BE2C (cell line): Measurements from ENCODE around the gene SMAD2.

Experiments used
- DNase-seq: peaks from one replicate; pipeline ENCODE4 v3.0.0-alpha.2; 2020
- H3K27me3 ChIP-seq: fragments of 250-450 bp; sonication (Bioruptor Pico); 2 replicates; pipeline ENCODE4 v1.5.1; 2020; ENCODE audit warnings: mild to moderate bottlenecking
- H3K36me3 ChIP-seq: fragments of 250-450 bp; sonication (Bioruptor Pico); 2 replicates; pipeline ENCODE4 v1.5.1; 2020; ENCODE audit warnings: mild to moderate bottlenecking
- H3K4me1 ChIP-seq: fragments of 250-450 bp; sonication (Bioruptor Pico); 2 replicates; pipeline ENCODE4 v1.5.1; 2020
- H3K4me3 ChIP-seq: 2 replicates; pipeline ENCODE4 v1.5.1; 2011; ENCODE audit warnings: low read depth, low read length
- H3K9me3 ChIP-seq: fragments of 250-450 bp; sonication (Bioruptor Pico); 2 replicates; pipeline ENCODE4 v1.5.1; 2020
- CTCF ChIP-seq: IDR thresholded peaks from 2 replicates; pipeline ENCODE4 v1.5.1; 2012; ENCODE audit warnings: mild to moderate bottlenecking, low read depth, low read length

SMAD2 gene

GRCh38 chr18:47883771-47884413, 46.6 kb downstream of the SMAD2 start:
- Histone ChIP-seq H3K36me3 (no peaks in the 10 kb centered on the region), H3K4me3 (no peak overlapping the region), H3K4me1 (no peaks in the 10 kb centered on the region), H3K27me3 (no peaks in the 10 kb centered on the region), H3K9me3 (no peaks in the 10 kb centered on the region)
- no peak for TF ChIP-seq CTCF
- DNase-seq: no peak

GRCh38 chr18:47882641-47883040, 47.8 kb downstream of the SMAD2 start:
- no peak for TF ChIP-seq CTCF
- no peaks in the 10 kb centered on the region for H3K9me3 ChIP-seq
- H3K4me1 ChIP-seq: no peaks in the 10 kb centered on the region
- H3K36me3 ChIP-seq: no peaks in the 10 kb centered on the region
- H3K27me3 ChIP-seq: no peaks in the 10 kb centered on the region
- no peak for DNase-seq
- no peak overlapping the region for H3K4me3 ChIP-seq

GRCh38 chr18:47881752-47882455, 48.6 kb downstream of the SMAD2 start:
- TF ChIP-seq CTCF: no peak
- Histone ChIP-seq H3K36me3 (no peaks in the 10 kb centered on the region), H3K4me1 (no peaks in the 10 kb centered on the region), H3K9me3 (no peaks in the 10 kb centered on the region), H3K27me3 (no peaks in the 10 kb centered on the region), H3K4me3 (no peak overlapping the region)
- no peak for DNase-seq

- H3K27me3 ChIP-seq: no peaks in the 10 kb centered on the region
- no peak for TF ChIP-seq CTCF
- DNase-seq: no peak
- H3K9me3 ChIP-seq: no peaks in the 10 kb centered on the region
- H3K4me1 ChIP-seq: no peaks in the 10 kb centered on the region
- H3K36me3 ChIP-seq: no peaks in the 10 kb centered on the region
- no peak overlapping the region for H3K4me3 ChIP-seq
Measured at GRCh38 chr18:47881042-47881441, 49.4 kb downstream of the SMAD2 start.

- no peaks in the 10 kb centered on the region for H3K27me3 ChIP-seq
- H3K9me3 ChIP-seq: no peaks in the 10 kb centered on the region
- no peak for DNase-seq
- H3K4me1 ChIP-seq: no peaks in the 10 kb centered on the region
- no peak for TF ChIP-seq CTCF
- no peak overlapping the region for H3K4me3 ChIP-seq
- no peaks in the 10 kb centered on the region for H3K36me3 ChIP-seq
Measured at GRCh38 chr18:47877892-47878291, 52.6 kb downstream of the SMAD2 start.

- TF ChIP-seq CTCF: no peak
- Histone ChIP-seq H3K4me1 (no peaks in the 10 kb centered on the region), H3K9me3 (no peaks in the 10 kb centered on the region), H3K27me3 (no peaks in the 10 kb centered on the region), H3K4me3 (no peak overlapping the region), H3K36me3 (no peaks in the 10 kb centered on the region)
- DNase-seq: no peak
Measured at GRCh38 chr18:47876813-47877212, 53.6 kb downstream of the SMAD2 start.
